Motor neuron (in vitro differentiated cells): ENCODE data around the gene NBDY. TPM values are rescaled to one million over a fixed set of nuclear protein-coding genes. Genes with fewer than 3 reads are reported as not detected.
"Not testable (repeated sequence)": the region's sequence is repeated elsewhere in the genome, so short reads cannot be mapped to it uniquely, and the experiment has no call there.

Experiments
- ATAC-seq, 8 experiments: fragments of 200-7000 bp; cut with Tn5 transposase; replicated peaks in 6 of 8; 2 replicates each; pipeline ENCODE4 v1.8.0; 2021; ENCODE audit warnings: mild to moderate bottlenecking in 8 of 8, moderate library complexity in 8 of 8
- H3K27ac ChIP-seq, 2 donors: fragments of 250-450 bp; sonication (Bioruptor Pico); 2 replicates each; pipeline ENCODE4 v1.9.0; 2021; ENCODE audit warnings: antibody characterized with exemption in 2 of 2, mild to moderate bottlenecking in 2 of 2, moderate library complexity in 1 of 2
- H3K4me1 ChIP-seq, 2 donors: fragments of 250-450 bp; sonication (Bioruptor Pico); replicated peaks in 1 of 2; 2 replicates each; pipeline ENCODE4 v1.6.1; 2021; ENCODE audit warnings: antibody characterized with exemption in 2 of 2, mild to moderate bottlenecking in 2 of 2, moderate library complexity in 1 of 2
- H3K4me3 ChIP-seq, 5 donors: fragments of 250-450 bp; sonication (Bioruptor Pico); 2 replicates each; pipeline ENCODE4 v1.9.0; 2021; ENCODE audit warnings: antibody characterized with exemption in 5 of 5, mild to moderate bottlenecking in 5 of 5, moderate library complexity in 4 of 5
- WGBS, 10 experiments: fragments of 450-650 bp; shearing (Covaris generic); methylation state at CpG; one replicate each; pipeline ENCODE4 v1.0.0; 2022; 5-methylcytosine and 5-hydroxymethylcytosine counted together
- in situ Hi-C, 9 experiments: fragments of 400-800 bp; cut with MboI; loops; one replicate each; pipeline ENCODE4 v1.15.0; 2021; ENCODE audit warnings: low sequenced_read_pairs in 9 of 9, low pct_unique_long_range_greater_than_20kb in 2 of 9; ENCODE audit not compliant: unreplicated experiment in 9 of 9
- total RNA-seq, 8 experiments: library from RNA; unstranded; fragments of 300-600 nt; gene quantifications; 2 replicates each; pipeline versions ENCODE4 v1.2.3 to v1.2.4, GENCODE V29; 2022

The NBDY gene
- total RNA-seq, 8 experiments from 2014 or later, result 32.8 to 67.9 (median 48.5) TPM

DNA sequence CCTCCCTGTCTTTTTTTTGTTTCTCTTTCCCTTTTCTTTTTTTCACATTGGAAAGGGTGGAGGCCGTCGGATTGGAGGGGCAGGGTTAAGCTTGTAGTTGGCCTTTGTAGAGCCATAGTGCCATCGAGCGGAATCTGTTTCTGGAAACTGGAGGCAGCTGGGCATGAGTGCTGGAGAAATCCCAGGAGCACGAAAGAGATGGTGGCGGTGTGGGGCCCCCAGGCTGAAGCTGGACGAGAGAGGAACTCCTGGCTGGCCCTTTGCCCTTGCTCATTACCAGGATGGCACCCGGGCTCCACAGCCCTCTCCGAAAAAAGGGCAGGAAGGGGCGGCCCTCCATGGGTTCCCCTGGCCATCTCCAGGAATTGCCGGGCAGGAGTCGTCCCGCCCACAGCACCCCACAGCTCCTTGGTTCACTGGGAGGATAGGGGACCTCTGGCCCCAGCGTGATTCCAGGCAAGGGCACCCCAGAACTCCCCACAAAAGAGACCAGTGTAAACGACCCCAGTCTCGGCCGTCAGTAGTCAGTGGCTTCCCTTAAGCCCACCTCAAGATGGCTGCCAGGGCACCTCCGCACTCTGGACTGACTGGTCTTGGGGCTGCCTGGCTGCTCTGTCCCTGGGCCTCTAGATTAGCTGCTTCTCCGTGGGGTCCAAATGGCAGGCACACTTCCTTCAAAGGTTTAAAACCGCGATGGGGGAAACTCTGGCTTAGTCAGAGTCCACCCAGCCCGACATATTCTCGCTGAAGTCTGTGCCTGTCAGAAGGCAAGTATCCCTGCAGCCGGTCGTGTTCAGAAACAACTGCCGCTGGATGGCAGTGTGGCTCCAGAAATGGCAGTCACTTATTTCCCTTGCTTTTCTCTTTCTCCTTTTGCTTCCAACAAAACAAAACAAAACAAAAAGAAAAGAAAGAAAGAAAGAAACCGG is 74.1 kb downstream of the NBDY start:
- in situ Hi-C loops, result loop anchor here in 1 of 9 experiments (25.0 kb wide), 1 partner anchor 184 kb away; the partner anchor contains the start of gene SPIN3
- no peak overlapping the region for H3K27ac ChIP-seq
- peak in 4 of 8 experiments; percentile 70 to 82 (median 72) for ATAC-seq

DNA sequence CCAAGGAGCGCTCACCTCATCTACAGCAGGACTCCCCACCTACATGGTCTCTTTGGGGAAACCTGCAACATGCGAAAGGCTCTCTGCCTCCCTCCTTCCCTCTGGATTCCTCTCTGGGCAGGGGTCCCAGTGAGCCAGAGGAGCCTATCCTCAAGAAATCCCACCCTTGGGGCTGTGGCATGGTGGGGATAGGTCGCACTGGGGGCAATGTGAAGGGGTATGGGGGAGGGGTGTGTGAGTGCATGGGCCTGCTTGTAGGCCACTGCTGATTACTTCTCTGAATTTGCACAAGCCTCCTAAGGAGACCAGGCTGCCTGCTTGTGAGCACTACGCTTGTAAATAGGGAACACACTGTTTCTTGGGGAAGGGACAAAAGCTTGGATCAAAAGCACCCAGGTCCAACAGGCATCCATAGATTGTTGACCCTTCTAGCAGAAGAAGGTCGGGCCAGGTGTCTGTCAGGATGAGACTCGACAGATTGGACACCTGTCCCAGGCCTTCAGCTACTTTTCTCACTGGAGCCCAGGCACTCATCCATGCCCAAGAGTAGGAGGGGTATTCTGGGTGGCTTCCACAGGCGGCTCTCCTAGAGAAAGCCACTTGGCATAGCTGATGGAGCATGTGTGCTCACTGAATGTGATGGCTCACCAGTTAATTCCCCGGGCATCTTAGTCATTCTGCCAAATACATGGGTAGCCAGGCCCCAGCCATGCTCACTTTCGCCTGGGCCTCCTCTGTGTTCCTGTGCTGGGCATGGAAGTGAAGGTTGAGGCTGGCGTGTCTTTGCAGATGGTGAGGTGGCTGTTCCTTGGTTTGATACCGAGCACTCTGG is 75.0 kb downstream of the NBDY start:
- WGBS, 10 experiments, result 47% methylated on average over 6 of the region's 11 CpGs; no CpG with 5 or more reads in 9 of the 10 experiments
- Histone ChIP-seq H3K27ac (no peak overlapping the region), H3K4me1 (no peaks in the 10 kb centered on the region), H3K4me3 (no peak overlapping the region)
- no peak for ATAC-seq
- in situ Hi-C loops, result loop anchor here in 1 of 9 experiments (25.0 kb wide), 1 partner anchor 183 kb away; the partner anchor contains the start of gene SPIN3

More for the DNA sequence above, 74.1 kb downstream of the NBDY start:
- Histone ChIP-seq H3K4me1 (no peaks in the 10 kb centered on the region), H3K4me3 (no peak overlapping the region)
- WGBS, 10 experiments, result 0 to 80% (median 40%) methylated on average over 1 to 13 of the region's 27 CpGs; no CpG with 5 or more reads in 6 of the 10 experiments

DNA sequence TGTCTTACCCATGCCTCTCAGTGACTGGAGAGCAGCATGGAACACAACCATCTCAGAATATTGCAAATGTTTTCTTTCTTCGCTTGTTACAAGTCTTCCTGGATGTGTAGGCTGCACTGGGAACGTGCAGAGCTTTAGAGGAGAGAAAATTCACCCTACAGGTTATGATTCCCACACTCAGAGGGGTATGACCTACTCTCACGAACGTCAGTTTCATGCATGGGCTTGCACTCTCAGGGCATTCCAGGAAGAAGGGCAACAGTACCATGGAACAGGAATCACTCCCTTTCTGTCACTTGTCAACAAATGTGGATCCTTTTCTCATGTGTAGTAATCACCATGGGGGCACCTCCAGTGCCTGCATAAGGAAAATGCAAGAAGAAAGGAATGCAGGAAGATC is 75.8 kb downstream of the NBDY start:
- Histone ChIP-seq H3K4me3 (no peak overlapping the region), H3K27ac (no peak overlapping the region), H3K4me1 (no peaks in the 10 kb centered on the region)
- in situ Hi-C loops, result loop anchor here in 1 of 9 experiments (25.0 kb wide), 1 partner anchor 182 kb away; the partner anchor contains the start of gene SPIN3
- 36% methylated on average over 4 of the region's 4 CpGs; no CpG with 5 or more reads in 9 of the 10 experiments for WGBS, 10 experiments
- ATAC-seq, result no peak

DNA sequence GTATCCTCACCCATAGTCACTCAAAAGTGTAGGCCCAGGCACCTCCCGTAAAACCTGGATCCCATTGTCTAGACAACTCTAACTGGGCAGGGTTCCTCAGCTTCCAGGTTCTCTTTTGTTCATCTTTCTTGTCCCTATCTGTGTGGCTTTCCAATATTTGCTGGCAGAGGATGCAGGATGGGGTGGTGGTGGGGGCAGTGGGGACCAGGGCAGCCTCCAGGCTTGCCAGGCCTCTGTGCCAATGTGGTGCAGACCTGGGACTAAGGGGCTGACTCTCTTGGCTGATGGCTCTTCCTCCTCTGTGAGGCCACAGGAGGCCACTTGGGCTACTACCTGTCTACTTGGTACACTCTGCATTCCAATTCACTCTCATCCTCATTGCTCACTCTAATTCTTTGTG is 76.4 kb downstream of the NBDY start:
- no peak for ATAC-seq
- Histone ChIP-seq H3K27ac (no peak overlapping the region), H3K4me3 (no peak overlapping the region), H3K4me1 (no peaks in the 10 kb centered on the region)
- in situ Hi-C loops, result loop anchor here in 1 of 9 experiments (25.0 kb wide), 1 partner anchor 182 kb away; the partner anchor contains the start of gene SPIN3
- 0% methylated on average over 1 of the region's 1 CpG; no CpG with 5 or more reads in 9 of the 10 experiments for WGBS, 10 experiments

DNA sequence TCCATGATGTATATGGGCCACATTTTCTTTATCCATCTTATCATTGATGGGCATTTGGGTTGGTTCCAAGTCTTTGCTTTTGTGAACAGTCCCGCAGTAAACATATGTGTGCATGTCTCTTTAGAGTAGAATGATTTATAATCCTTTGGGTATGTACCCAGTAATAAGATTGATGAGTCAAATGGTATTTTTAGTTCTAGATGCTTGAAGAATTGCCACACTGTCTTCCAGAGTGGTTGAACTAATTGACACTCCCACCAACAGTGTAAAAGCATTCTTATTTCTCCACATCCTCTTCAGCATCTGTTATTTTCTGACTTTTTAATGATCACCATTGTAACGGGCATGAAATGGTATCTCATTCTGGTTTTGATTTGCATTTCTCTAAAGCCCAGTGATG is 77.1 kb downstream of the NBDY start:
- not testable (repeated sequence) for H3K27ac ChIP-seq, H3K4me3 ChIP-seq, ATAC-seq, H3K4me1 ChIP-seq
- 0 to 100% (median 61%) methylated on average over 1 to 2 of the region's 2 CpGs; no CpG with 5 or more reads in 5 of the 10 experiments for WGBS, 10 experiments
- in situ Hi-C loops, result loop anchor here in 1 of 9 experiments (25.0 kb wide), 1 partner anchor 181 kb away; the partner anchor contains the start of gene SPIN3

DNA sequence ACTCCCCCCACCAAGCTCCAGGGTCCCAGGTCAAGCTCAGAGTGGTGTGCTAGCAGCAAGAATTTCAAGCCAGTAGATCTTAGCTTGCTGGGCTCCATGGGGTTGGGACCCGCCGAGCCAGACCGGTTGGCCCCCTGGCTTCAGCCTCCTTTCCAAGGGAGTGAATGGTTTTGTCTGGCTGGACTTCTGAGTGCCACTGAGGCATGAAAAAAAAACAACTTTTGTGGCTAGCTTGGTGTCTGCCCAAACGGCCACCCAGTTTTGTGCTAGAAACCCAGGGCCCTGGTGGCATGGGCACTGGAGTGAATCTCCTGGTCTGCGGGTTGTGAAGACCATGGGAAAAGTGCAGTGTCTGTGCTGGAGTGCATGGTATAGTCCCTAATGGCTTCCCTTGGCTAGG is 82.6 kb downstream of the NBDY start:
- Histone ChIP-seq H3K4me3 (no peak overlapping the region), H3K27ac (no peak overlapping the region), H3K4me1 (no peaks in the 10 kb centered on the region)
- ATAC-seq, result no peak
- in situ Hi-C loops, result loop anchor here in 1 of 9 experiments (25.0 kb wide), 1 partner anchor 176 kb away; the partner anchor contains the start of gene SPIN3
- 74% methylated on average over 5 of the region's 5 CpGs; no CpG with 5 or more reads in 9 of the 10 experiments for WGBS, 10 experiments

DNA sequence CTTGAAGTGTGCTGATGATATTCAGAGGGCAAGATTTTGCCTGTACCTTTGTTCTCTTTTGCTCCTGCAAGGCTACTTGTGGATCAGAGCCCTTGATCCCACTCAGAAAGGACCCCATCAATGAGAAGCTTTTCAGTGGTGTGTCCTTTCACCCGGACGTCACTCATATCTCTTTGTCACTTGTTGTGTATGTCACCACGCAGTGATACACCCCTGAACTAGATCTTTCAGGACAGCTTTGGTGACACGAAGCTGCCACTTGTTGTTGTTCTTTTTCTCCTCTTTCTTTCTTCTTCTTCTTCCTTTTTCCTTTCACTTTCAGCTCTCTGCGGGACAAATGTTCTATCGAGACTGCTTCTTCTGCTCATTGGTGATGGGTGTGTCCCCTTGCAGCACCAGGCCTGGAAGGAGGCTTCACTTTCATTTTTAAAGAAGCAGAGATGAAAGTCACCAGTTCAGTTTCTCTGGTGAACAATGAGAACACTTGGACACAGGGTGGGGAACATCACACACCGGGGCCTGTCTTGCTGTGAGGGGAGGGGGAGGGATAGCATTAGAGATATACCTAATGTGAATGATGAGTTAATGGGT is 83.6 kb downstream of the NBDY start:
- no peak overlapping the region for H3K27ac ChIP-seq
- H3K4me1 ChIP-seq, result no peaks in the 10 kb centered on the region
- peak in 3 of 8 experiments; percentile 59 to 80 (median 66) for ATAC-seq
- in situ Hi-C loops, result loop anchor here in 1 of 9 experiments (25.0 kb wide), 1 partner anchor 175 kb away; the partner anchor contains the start of gene SPIN3
- H3K4me3 ChIP-seq, result no peak overlapping the region
- 6 to 91% (median 45%) methylated on average over 1 to 6 of the region's 7 CpGs; no CpG with 5 or more reads in 4 of the 10 experiments for WGBS, 10 experiments

DNA sequence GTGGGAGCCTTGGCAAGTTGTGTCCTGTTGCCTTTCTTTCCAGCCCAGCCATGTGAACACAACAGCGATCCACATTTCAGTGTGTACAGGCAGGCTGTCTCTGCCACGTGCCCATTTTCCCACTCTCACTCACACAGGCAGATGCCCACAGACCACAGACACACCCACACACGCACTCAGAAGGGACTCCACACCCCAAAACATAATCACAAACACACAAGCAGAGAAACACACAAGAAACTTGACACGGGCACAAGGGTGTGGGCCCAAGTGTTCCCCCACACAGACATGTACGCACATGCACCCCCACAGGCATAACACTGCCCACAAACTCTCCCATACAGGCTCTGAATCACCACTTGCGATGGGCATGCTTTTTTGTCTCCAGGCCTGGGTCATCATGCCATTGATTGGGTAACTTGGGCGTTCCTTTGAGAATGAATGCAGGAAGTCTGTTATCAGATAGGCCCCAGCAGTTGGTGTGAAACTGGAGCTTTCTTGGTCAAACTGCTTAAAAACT is 84.3 kb downstream of the NBDY start:
- ATAC-seq, result peak in 3 of 8 experiments; percentile 56 to 91 (median 87)
- H3K27ac ChIP-seq, result no peak overlapping the region
- H3K4me1 ChIP-seq, result no peaks in the 10 kb centered on the region
- WGBS, 10 experiments, result 0 to 71% (median 15%) methylated on average over 1 to 4 of the region's 7 CpGs; no CpG with 5 or more reads in 6 of the 10 experiments
- H3K4me3 ChIP-seq, result no peak overlapping the region
- in situ Hi-C loops, result loop anchor here in 1 of 9 experiments (25.0 kb wide), 1 partner anchor 174 kb away; the partner anchor contains the start of gene SPIN3

DNA sequence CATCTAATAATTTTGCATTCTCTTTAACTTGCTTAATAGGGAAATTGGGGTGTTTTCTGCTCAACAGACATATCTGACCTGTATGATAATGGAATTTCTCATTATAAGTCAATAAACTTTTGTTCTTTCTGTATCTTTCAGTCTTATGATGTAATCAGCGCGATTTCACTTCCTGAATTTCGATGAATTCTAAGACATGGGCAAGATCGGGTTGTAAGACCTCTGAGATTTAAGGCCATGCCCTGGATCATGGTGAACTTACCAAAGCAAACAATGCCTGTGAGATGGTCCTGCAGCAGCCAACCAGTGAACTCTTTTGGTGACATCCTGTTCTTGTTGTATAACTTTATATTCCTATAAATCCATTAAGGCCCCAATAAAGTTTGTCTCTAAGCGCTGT is 88.1 kb downstream of the NBDY start:
- Histone ChIP-seq H3K4me3 (no peak overlapping the region), H3K4me1 (no peaks in the 10 kb centered on the region), H3K27ac (no peak overlapping the region)
- 48 to 100% (median 66%) methylated on average over 1 to 5 of the region's 5 CpGs; no CpG with 5 or more reads in 6 of the 10 experiments for WGBS, 10 experiments
- in situ Hi-C loops, result loop anchor here in 1 of 9 experiments (25.0 kb wide), 1 partner anchor 170 kb away; the partner anchor contains the start of gene SPIN3
- no peak for ATAC-seq

DNA sequence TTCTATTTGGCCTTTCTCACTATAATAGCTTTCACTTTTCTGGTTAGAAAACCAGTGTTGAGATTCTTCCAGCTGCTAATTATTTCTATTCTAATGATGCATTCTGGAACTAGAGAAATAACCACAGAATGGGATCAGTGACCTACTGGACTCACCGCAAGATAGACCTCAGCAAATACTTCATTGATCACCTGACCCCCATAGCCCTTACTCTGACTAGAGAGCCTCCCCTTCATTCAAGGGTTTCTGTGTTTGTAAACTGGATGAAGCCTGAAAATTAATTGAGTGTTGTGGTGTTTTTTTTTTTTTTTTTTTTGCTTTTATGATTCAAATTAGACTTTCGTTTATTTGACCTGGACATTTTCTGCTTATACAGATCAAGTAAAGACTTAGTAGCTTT is 97.0 kb downstream of the NBDY start:
- Histone ChIP-seq H3K4me1 (no peaks in the 10 kb centered on the region), H3K27ac (no peak overlapping the region), H3K4me3 (no peak overlapping the region)
- ATAC-seq, result no peak
- in situ Hi-C loops, result no loop called here
- 55 to 93% (median 56%) methylated on average over 1 to 2 of the region's 2 CpGs; no CpG with 5 or more reads in 7 of the 10 experiments for WGBS, 10 experiments

DNA sequence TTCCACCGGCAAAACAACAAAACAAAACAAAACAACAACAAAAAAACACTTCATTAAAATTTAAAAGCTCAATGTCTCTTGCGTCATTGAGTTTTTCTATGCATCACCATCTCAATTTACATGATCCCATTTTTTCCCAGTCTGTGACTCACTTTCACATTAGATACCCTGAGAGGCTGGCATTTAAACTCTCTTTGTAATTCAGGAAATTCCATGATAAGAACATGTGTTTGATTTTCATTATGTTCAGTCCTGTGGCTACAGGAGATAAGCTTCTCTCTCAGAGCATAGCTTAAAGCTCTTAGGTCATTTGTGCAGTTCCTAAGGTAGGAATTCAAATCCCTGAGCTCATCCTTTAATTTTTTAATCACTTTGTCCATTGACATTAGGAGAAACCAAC is 104.6 kb downstream of the NBDY start:
- Histone ChIP-seq H3K4me1 (no peaks in the 10 kb centered on the region), H3K4me3 (no peak overlapping the region), H3K27ac (no peak overlapping the region)
- in situ Hi-C loops, result no loop called here
- ATAC-seq, result peak in 1 of 8 experiments; percentile 23
- WGBS, 10 experiments, result 20 to 100% (median 100%) methylated on average over 1 to 2 of the region's 2 CpGs; no CpG with 5 or more reads in 5 of the 10 experiments

DNA sequence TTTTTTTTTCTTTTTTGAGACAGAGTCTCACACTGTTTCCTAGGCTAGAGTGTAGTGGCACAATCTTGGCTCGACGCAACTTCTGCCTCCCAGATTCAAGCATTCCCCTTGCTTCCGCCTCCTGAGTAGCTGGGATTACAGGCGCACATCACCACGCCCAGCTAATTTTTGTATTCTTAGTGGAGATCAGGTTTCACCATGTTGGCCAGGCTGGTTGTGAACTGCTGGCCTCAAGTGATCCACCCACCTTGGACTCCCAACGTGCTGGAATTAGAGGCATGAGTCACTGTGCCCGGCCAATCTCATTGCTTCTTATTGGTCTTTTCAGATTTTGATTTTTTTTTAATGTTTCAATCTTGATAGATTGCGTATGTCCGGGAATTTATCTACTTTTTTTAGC is 124.4 kb downstream of the NBDY start:
- ATAC-seq, result peak in 1 of 8 experiments; percentile 38
- WGBS, 10 experiments, result 60 to 100% (median 83%) methylated on average over 1 to 9 of the region's 9 CpGs; no CpG with 5 or more reads in 3 of the 10 experiments
- in situ Hi-C loops, result no loop called here

More for the DNA sequence above, 124.4 kb downstream of the NBDY start:
- Histone ChIP-seq H3K4me3 (no peak overlapping the region), H3K27ac (no peak overlapping the region), H3K4me1 (no peaks in the 10 kb centered on the region)
